AG09309 (cell line): ENCODE data around the gene EVI5.

Source experiments
- DNase-seq: peaks from one replicate; pipeline ENCODE4 v3.0.0-alpha.2; 2010; ENCODE audit warnings: low read depth
- H3K4me3 ChIP-seq: 2 replicates; pipeline ENCODE4 v1.5.1; 2011; ENCODE audit warnings: mild to moderate bottlenecking, low read depth, low read length, moderate library complexity; ENCODE audit not compliant: control insufficient read depth
- TF ChIP-seq, protein P1 (sequence below): IDR thresholded peaks from 2 replicates; pipeline ENCODE4 v1.5.1; 2011; ENCODE audit warnings: mild to moderate bottlenecking, low read depth, low read length, inconsistent platforms; ENCODE audit not compliant: insufficient read depth, control insufficient read depth; ENCODE audit errors: missing control alignments

The EVI5 gene

DNA sequence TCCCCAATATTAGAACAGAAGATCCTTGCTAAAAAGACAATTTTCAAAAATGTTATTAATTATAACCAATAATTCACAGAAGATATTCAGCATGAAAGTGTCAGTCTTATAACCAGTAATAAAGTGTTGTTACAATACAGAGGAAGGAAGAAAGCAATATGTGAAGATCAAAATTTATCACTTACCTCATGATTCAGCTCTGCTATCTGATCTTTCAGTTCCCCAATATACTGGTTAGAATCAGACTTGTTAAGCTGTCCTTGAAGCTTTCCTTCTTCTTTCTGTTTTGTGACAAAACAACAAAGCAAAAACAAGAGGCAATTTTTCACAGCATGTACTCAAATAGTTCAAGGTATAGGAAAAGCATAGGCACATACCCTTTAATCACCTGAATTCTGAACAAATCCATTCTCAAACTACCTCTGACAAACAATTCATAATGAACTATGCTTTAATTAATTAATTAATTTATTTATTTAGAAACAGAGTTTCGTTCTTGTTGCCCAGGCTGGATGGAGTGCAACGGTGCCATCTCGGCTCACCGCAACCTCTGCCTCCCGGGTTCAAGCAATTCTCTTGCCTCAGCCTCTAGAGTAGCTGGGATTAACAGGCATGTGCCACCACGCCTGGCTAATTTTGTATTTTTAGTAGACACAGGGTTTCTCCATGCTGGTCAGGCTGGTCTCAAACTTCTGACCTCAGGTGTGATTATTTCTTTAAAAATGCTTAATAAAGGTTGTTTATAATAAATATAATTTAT is 221.3 kb downstream of the EVI5 start:
- H3K4me3 ChIP-seq = no peak overlapping the region
- no peak for DNase-seq
- TF ChIP-seq, protein P1, sequence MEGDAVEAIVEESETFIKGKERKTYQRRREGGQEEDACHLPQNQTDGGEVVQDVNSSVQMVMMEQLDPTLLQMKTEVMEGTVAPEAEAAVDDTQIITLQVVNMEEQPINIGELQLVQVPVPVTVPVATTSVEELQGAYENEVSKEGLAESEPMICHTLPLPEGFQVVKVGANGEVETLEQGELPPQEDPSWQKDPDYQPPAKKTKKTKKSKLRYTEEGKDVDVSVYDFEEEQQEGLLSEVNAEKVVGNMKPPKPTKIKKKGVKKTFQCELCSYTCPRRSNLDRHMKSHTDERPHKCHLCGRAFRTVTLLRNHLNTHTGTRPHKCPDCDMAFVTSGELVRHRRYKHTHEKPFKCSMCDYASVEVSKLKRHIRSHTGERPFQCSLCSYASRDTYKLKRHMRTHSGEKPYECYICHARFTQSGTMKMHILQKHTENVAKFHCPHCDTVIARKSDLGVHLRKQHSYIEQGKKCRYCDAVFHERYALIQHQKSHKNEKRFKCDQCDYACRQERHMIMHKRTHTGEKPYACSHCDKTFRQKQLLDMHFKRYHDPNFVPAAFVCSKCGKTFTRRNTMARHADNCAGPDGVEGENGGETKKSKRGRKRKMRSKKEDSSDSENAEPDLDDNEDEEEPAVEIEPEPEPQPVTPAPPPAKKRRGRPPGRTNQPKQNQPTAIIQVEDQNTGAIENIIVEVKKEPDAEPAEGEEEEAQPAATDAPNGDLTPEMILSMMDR = no peak

DNA sequence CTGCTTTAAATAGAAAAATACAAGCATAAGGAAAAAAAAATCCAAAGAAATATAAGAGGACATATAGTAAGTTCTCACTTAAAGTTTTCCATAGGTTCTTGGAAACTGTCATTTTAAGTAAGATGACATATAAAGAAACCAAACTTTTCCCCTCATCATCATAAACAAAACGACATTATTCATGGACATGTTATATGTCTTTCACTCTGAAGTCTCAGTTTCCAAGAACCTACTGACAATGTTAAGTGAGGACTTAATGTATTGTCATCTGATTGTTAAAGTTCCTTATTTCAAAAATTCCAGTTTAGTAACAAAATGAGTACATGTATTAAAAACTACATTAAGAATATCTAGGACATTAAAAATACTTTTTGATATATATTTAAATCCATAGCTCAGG is 228.6 kb downstream of the EVI5 start:
- no peak overlapping the region for H3K4me3 ChIP-seq
- no peak for DNase-seq
- TF ChIP-seq, protein P1 = no peak

DNA sequence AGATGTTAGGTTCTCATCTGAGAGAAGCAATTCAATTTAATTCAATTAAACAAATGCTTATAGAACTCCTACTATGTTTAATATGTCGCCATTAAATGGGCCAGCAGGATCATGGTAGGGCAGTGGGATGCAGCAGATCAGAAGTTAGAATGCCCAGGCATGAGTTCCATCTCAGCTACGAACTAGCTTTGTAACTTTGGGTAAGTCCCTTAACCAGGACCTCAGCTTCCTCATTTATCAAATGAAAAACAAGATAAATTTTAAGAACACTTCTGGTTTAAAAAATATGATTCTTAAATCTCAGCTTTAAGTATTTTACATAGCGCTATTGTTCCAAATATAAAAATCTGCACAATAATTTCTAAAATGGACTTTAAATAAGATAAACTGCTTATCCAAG is 230.7 kb downstream of the EVI5 start:
- TF ChIP-seq, protein P1 = no peak
- no peak for DNase-seq

DNA sequence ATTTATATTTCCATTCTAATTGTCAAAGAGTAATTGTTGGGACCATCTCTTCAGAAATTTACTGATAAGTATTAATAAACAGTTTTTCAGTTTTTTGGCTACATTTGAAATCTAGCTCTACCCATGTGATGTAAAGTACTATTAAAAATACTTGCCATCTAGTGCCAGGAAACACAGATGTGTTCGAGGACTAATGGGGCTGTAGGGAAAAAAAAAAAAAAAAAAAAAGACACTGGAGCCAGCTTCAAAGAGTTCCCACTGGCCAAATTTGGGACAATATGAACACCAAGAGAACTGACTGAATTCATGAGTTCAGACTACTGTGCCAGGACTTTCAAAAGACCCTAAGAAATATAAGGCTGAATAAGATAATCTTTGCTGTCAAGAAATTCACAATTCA is 233.0 kb downstream of the EVI5 start:
- DNase-seq = no peak
- no peak overlapping the region for H3K4me3 ChIP-seq
- TF ChIP-seq, protein P1 = no peak

More for the DNA sequence above, 230.7 kb downstream of the EVI5 start:
- no peak overlapping the region for H3K4me3 ChIP-seq

DNA sequence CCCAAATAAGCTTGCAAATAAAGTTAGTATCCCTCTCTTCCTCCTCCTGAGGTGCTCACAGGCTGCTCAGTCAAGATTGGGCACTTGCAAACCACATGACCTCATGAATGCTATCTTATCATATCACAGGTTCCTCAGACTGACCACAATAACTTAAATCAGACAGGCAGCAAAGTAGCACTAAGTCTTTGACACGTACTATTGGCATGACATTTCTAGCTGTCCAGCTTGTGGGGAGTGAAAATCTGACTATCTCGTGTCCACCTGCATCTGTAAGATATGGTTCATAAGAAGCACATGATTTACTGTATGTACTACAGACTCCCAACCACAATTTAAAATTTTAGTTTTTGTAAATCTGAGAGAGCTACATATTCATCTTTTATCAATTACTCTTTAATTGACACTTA is 240.1 kb downstream of the EVI5 start:
- no peak for DNase-seq
- H3K4me3 ChIP-seq = no peak overlapping the region
- TF ChIP-seq, protein P1 = no peak

DNA sequence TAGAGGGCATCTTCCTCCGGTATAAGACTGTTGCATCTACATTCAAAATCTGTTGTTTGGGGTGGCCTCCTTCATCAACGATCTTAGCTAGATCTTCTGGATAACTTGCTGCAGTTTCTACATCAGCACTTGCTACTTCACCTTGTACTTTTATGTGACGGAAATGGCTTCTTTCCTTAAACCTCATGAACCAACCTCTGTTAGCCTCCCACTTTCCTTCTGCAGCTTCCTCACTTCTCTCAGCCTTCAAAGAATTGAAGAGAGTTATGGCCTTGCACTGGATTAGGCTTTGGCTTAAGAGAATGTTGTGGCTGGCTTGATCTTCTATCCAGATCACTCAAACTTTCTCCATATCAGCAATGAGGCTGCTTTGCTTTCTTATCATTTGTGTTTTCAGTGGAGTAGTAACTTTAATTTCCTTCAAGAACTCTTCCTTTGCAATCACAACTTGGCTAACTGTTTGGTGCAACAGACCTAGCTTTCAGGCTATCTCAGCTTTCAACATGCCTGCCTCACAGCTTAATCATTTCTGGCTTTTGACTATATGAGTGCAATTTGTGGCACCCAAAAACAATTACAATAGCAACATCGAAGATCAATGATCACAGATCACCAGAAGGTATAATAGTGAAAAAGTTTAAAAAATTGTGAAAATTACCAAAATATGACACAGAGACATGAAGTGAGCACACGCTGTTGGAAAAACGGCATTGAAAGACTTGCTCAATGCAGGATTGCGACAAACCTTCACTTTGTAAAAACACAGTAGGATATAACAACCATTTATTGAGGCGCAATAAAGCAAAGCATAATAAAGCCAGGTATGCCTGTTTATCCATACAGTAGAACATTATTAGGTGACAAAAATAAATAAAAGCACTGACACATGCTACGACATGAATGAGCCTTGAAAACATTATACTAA is 241.5 kb downstream of the EVI5 start:
- no peak for DNase-seq
- no peak overlapping the region for H3K4me3 ChIP-seq
- TF ChIP-seq, protein P1 = no peak
